ACHN (cell line): ENCODE data around the gene GOLGA6A.
"Not testable (repeated sequence)": the region's sequence is repeated elsewhere in the genome, so short reads cannot be mapped to it uniquely, and the experiment has no call there.

ENCODE experiments used
- DNase-seq: peaks from one replicate; pipeline ENCODE4 v3.0.0-alpha.2; 2015
- in situ Hi-C: cut with HindIII; loops from 2 replicates; pipeline ENCODE4 v1.10.0; 2017; ENCODE audit warnings: low sequenced_read_pairs, low pct_ligation_motif_present, low pct_unique_long_range_greater_than_20kb

Gene GOLGA6A

DNA sequence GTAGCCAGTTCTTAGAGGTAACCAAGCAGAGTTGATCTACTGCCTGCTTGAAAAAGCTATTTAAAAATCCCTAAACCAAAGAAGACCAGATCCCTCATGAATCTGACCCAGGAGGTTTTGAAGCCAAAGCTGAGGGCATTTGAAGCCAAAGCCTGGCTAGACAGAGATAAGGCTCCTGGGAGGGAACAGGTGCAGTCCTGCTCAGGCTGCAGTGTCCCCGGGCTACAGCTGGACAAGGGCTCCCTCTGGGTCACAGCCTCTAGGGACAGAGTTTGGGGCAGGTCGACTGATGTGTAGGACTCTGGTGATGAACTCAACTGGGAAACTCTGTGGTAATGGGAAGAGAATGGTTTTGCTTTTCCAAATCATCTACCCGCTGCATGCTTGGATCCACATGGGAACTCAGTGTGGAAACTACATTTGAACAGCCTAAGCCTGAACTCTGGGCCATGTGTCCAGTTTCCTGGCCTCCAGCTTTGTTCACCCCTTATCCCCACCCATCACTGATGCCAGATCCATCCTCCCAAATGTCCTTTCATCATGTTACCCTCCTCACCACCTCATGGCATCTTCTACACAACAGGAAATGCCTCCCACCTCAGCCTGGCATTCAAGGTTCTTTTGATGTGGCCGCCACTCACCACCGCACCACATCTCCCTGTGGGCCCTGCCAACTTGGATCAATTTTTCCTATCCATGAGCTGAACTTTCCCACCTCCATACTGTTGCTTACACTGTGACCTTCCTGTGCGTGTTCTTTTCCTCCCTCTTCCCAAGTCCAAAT, 23.1 kb downstream of the GOLGA6A start:
- in situ Hi-C loops, result not testable (repeated sequence)

DNA sequence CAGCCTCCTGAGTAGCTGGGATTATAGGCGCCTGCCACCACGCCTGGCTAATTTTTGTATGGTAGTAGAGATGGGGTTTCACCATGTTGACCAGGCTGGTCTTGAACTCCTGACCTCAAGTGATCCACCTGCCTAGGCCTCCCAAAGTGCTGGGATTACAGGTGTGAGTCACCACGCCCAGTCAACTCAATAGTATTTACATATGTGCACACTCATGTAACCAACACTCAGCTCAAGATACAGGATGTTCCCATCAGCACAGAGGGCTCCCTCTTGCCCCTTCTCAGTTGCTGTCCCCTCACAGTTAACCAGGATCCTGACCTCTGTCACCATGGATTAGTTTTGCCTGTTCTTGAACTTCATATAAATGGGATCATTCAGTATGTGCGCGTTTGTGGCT, 26.0 kb downstream of the GOLGA6A start:
- DNase-seq, in situ Hi-C loops: not testable (repeated sequence)

More for the DNA sequence above, 23.1 kb downstream of the GOLGA6A start:
- not testable (repeated sequence) for DNase-seq

DNA sequence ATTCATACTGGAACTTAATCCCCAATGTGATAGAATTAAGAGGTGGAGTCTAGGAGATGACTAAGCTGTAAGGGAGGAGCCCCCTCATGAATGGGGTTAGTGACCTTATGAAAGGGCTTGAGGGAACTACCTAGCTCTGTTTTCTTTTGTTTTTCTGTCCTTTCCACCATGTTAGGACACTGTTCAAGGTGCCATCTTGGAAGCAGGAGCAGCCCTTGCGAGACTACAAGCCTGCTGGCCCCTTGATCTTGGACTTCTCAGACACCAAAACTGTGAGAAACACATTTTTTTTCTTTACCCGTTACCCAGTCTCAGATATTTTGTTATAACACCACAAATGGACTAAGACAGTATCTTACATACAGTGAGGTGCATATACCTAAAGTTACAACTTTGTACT, 26.5 kb downstream of the GOLGA6A start:
- no peak for DNase-seq
- in situ Hi-C loops, result no loop called here

DNA sequence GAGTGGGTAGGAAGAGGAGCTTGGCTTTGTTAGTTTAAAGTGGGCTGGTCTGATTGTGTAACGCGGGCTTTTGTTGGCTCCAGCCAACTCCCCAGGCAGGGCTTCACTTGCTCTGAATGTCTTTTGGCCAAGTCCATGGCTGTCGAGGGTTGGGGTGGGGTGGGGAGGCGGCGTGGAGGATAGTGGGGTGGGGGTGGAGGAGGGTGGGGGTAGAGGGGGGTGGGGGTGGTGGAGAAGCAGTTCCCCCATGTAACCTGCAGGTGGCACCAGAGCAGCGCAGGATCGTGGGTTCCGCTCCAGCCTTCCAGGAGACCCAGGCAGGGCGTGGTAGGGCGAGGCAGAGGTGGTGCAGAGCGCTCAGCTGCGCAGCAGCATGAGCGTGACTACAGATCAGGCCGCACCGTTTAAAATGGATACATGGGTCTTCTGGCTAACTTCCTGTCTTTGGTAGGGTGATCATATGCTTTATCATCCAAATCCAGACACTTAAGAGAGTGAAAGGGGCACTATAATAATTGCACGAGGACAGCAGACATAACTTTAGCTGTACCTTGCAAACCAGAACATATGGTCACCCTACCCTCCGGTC, 28.3 kb downstream of the GOLGA6A start:
- in situ Hi-C loops, result no loop called here

DNA sequence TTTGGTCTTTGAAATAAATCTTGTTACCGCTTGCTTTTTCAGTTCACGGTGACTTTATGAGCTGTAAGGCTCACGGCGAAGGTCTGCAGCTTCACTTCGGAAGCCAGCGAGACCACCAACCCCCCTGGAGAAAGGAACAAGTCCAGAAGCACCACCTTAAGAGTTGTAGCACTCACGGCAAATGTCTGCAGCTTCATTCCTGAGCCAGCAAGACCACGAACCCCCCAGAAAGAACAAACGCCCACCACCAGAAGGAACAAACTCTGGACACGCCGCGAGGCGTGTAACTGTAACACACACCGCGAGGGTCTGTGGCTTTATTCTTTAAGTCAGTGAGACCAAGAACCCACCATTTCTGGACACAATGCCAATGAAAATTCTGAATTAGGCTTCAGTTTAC, 28.8 kb downstream of the GOLGA6A start:
- DNase-seq, result no peak
- in situ Hi-C loops, result no loop called here

More for the DNA sequence above, 28.3 kb downstream of the GOLGA6A start:
- peak; percentile 52 for DNase-seq

DNA sequence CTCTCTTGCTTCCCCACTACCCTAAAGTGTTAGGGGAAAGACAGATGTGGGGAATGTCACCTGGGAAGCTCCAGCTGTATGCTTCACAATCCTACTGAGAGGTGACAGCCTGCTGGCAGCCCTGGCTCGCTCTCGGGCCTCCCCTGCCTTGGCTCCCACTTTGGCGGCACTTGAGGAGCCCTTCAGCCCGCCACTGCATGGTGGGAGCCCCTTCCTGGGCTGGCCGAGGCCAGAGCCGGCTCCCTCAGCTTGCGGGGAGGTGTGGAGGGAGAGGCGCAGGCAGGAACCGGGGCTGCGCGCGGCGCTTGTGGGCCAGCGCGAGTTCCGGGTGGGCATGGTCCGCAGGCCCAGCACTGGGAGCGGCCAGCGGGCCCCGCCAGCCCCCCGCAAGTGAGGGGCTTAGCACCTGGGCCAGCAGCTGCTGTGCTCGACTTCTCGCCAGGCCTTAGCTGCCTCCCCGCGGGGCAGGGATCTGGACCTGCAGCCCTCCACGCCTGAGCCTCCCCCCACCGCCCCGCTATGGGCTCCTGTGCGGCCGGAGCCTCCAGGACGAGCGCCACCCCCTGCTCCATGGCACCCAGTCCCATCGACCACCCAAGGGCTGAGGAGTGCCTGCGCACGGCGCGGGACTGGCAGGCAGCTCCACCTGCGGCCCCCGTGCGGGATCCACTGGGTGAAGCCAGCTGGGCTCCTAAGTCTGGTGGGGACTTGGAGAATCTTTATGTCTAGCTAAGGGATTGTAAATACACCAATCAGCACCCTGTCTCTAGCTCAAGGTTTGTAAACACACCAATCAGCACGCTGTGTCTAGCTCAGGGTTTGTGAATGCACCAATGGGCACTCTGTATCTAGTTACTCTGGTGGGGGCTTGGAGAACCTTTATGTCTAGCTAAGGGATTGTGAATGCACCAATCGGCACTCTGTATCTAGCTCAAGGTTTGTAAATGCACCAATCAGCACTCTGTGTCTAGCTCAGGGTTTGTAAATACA, 29.8 kb downstream of the GOLGA6A start:
- DNase-seq, in situ Hi-C loops: not testable (repeated sequence)

DNA sequence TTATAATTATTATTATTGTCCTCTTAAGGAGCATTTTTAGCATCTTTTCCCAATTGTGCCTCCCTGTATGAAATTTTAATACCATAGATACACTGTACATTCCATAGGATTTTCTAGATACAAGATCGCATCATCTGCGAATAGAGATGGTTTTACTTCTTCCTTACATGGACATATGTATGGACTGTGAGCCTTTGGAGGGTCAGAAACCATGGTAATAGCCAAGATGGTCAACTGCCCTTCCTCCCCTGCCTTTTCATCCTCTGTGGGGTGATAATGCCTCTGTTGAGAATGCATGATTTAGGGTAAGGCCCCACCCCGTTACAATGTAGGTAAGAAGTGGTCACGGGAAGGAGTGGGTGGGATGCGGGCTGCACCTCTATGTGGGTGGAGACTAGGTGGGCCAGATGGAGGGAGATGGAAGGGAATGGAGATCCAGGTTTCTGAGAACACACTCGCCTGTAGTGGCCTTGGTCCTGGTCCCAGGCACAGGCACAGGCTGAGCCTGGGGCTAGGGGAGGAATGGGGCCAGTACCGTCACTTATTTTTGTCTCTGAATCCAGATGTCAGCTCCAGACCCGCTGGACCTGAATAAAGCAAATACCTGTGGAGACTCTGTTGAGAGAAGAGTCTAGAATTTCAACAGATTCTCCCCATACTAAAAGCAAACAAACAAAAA, 31.7 kb downstream of the GOLGA6A start:
- no peak for DNase-seq
- in situ Hi-C loops, result no loop called here

DNA sequence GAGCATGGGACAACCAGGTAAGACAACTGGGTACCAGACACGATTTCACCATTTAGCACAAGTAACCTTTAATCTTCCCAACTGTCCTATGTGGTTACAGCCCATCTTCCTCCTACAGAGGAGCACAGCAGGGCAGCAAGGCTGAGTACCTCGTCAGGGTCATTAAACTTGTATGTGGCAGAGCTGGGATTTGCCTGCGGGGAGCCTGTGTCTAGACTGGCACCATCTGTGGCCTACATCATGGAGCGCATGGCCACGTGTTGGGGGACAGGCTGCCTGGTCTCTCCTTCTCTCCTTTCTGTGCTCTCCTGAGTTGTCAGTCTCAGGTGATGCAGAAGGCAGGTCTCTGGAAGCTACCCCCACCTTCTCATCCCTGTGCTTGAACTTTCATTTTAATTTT, 32.2 kb downstream of the GOLGA6A start:
- in situ Hi-C loops, result no loop called here
- DNase-seq, result no peak

DNA sequence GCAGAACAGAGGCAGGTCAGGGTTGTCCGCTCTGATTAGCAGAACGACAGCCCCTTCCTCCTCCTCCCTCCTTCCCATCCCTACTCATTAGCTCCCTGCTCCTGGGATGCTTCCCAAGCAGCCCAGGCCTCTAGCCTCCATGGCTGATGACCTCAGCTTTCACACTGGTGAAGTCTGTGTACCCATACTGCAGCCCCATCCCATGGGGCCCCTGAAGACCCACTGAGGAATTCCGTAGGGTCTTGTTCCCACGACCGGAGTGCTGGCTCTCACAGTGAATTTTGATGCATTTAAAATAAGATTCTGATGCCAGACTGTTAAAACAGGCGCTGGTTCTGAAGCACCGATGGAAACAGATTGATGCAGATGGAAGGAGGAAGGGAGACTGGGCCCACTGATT, 36.1 kb downstream of the GOLGA6A start:
- in situ Hi-C loops, result no loop called here
- no peak for DNase-seq

DNA sequence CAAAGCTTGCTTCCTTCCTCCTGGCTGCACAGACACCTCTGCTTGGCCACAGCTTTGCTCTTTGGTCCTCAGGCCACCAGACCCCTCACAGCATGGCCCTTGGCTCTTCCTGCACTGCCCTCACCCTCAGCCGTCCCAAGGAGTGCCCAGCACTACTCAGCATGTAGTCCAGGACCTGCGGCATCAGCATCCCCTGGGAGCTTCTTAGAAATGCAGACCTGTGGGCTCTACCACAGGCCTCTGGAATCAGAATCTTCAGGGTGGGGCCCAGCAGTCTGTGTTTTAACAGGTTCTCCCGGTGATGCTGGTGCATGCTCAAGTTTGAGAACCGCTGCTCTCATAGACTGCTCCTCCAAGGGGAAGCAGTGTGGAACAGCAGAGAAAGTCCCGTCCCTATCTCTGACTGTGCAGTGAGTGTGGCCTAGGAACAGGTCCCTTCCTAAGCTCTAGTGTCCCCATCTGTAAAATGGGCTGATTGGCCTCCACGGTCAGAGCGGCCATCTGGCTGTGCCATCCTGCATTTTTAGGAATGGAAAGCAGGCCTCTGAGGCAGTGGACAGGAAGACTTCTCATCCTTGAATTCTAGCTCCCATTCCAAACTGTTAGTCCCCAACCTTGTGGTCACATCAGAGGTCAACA, 36.6 kb downstream of the GOLGA6A start:
- in situ Hi-C loops, result no loop called here
- no peak for DNase-seq

DNA sequence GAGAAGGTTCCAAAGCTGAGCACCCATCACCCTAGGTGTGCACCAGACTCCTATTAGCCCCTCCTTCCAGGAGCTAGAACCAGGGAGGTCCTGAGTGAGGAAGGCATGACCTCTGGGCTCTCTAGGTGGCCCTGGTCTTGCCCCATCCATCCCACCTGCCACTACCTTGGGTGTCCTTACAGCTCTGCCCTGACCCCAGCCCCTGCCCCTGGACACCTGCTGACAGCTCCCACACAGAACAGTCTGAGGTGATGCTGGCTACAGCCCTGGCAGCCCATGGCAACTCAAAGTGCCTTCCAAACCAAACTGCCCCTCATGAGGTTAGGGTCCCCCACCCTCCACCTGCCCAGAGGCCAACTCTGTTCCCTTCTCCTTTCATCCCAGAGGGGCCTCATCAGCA, 37.2 kb downstream of the GOLGA6A start:
- DNase-seq, result no peak
- in situ Hi-C loops, result no loop called here

DNA sequence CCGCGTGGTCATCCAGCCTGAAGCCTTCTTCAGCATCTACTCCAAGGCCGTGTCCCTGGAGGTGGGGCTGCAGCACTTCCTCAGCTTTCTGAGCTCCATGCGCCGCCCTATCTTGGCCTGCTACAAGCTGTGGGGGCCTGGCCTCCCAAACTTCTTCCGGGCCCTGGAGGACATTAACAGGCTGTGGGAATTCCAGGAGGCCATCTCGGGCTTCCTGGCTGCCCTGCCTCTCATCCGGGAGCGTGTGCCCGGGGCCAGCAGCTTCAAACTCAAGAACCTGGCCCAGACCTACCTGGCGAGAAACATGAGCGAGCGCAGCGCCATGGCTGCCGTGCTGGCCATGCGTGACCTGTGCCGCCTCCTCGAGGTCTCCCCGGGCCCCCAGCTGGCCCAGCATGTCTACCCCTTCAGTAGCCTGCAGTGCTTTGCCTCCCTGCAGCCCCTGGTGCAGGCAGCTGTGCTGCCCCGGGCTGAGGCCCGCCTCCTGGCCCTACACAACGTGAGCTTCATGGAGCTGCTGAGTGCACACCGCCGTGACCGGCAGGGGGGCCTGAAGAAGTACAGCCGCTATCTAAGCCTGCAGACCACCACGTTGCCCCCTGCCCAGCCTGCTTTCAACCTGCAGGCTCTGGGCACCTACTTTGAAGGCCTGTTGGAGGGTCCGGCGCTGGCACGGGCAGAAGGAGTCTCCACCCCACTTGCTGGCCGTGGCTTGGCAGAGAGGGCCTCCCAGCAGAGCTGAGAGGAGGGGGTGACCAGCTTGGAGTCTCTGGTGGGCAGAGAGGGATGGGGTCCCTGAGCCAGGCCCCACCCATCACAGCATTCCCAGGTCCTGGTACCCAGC, 37.9 kb downstream of the GOLGA6A start:
- no peak for DNase-seq
- in situ Hi-C loops, result no loop called here

DNA sequence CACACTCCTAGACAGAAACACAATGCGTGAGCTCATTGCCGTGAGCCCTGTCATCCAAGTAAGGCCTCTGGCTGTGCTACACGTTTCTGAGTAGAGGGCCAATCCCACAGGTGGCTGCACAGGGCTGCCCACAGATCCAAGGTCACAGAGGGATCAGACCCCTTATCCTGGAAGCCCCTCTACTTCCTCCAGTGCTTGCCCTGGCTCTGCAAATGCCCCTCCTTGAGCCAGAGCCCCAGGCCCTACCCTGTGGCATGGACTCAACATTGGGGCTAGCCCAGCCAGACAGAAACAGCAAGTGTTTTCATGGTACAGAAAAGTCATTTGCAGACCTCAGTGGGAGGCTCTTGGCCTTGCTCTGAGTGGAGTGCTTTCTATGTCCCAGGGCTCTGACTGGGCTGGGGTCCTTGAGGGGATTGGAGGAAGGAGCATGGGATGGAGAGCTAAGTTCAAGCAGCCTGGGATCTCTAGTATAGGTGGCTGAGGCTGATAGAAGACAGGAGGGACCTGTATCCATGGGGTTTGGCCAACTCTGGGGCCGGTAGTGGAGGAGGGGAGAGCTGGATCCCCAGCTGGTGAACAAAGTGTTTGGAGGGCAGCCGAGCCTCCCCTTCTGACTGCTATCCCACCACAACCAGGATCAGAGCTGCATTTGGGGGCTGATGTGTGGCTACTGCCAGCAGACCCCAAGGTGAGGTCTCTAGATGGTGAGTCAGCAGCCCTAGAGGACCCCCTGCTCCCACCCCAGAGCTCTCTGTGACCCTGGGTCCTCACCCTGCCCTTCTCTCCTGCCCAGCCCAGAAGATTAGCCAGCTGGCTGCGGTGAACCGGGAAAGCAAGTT, 38.7 kb downstream of the GOLGA6A start:
- in situ Hi-C loops, result no loop called here
- no peak for DNase-seq

DNA sequence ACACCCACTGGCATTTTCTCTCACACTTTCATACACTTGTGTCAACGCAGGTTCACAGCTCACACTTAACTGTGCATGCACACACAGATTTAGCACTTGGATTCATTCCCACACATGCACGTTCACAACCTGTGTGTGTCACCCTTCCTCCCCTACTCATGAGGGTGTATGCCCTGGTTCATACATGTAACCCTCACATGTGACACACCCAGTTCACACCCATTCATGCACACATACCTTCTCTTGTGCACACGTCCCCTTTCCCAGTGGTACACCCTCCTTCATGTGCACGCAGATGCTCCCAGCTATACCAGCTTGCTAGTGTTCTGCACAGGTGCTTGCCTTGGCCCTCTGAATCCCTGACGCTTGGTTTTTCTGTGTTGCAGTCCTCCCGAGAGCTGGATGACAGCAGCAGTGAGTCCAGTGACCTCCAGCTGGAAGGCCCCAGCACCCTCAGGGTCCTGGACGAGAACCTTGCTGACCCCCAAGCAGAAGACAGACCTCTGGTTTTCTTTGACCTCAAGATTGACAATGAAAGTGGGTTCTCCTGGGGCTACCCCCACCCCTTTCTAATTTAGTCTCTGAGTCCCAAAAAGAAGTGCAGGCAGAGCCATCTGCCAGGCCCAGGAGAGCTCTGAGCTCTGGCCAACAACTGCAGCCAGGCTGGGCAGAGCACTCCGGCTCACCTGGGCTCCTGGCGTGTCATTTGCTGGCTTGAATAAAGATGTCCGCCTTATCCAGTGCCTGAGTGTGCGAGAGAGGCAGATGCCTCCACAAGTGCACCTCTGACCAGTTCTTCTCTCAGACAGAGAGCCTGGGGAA, 39.5 kb downstream of the GOLGA6A start:
- no peak for DNase-seq
- in situ Hi-C loops, result no loop called here

DNA sequence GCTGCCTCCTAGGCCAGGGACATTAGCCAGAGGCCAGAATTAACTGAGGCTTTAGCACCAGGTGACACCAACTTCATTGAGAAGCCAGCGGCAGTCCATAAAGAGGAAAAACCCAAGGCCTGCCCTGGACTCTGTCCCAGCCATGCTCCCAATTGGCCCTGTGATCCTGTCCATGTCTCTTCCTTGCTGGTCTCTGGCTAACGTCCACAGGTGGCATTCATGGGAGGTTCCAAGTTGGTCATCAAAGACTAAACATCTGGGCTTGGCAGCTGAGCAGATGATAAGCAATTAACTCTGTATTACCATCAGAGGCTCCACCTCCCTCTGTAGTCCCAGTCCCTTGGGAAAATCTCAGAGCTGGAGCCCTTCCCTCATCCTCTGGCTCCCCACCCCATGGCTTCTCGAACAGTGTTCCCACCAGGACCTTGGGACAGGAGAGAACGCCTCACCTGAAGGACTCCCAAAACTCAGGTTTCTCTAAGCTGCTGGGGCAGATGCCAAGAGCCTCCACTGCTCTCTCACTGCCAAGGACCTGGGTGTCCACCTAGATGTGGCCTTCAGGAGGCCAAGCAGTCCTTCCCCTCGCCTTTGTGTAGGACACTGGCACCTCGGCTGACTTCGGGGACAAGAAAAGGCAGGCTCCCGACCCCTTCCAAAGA, 40.4 kb downstream of the GOLGA6A start:
- in situ Hi-C loops, result no loop called here
- DNase-seq, result no peak
